Gastrocnemius medialis (tissue), 4 donors: ENCODE measurements around the gene GTF2I. TPM values are rescaled to one million over a fixed set of nuclear protein-coding genes. Genes with fewer than 3 reads are reported as not detected.
"Not testable (repeated sequence)": the region's sequence is repeated elsewhere in the genome, so short reads cannot be mapped to it uniquely, and the experiment has no call there.

ENCODE experiments used
- ATAC-seq, 2 donors: fragments of 150-250 bp; one replicate each; pipeline ENCODE4 v1.9.1; 2016
- DNase-seq, 2 donors: peaks; one replicate each; pipeline ENCODE4 v3.0.0-alpha.2; 2019
- H3K27ac ChIP-seq, 4 donors: fragments of 200-600 bp; sonication (generic); 1 replicate in 1 of 4; 2 replicates in 3 of 4; pipeline ENCODE4 v1.5.1; 2016 to 2018; ENCODE audit warnings: mild to moderate bottlenecking in 2 of 4, moderate library complexity in 1 of 4
- H3K27me3 ChIP-seq, 3 donors: fragments of 200-600 bp; sonication (generic) in 2 of 3; 1 replicate in 1 of 3; 2 replicates in 2 of 3; pipeline versions ENCODE4 v1.5.1 to v1.6.0; 2016 to 2019; ENCODE audit warnings: mild to moderate bottlenecking in 1 of 3, moderate library complexity in 1 of 3
- H3K36me3 ChIP-seq, 2 donors: fragments of 200-600 bp; sonication (generic) in 1 of 2; one replicate each; pipeline ENCODE4 v1.5.1; 2017 to 2018
- H3K4me1 ChIP-seq, 2 donors: fragments of 200-600 bp; sonication (generic) in 1 of 2; one replicate each; pipeline ENCODE4 v1.5.1; 2016 to 2017; ENCODE audit warnings: mild to moderate bottlenecking in 2 of 2
- H3K4me3 ChIP-seq, 4 donors: fragments of 200-600 bp; sonication (generic) in 3 of 4; 1 replicate in 1 of 4; 2 replicates in 3 of 4; pipeline ENCODE4 v1.5.1; 2016 to 2019; ENCODE audit warnings: mild to moderate bottlenecking in 2 of 4
- H3K9me3 ChIP-seq, 3 donors: fragments of 200-600 bp; sonication (generic) in 2 of 3; 1 replicate in 1 of 3; 2 replicates in 2 of 3; pipeline ENCODE4 v1.5.1; 2016 to 2019
- CTCF ChIP-seq, 5 experiments: fragments of 450-650 bp in 3 of 5; fragments of 200-600 bp in 2 of 5; sonication (generic) in 2 of 5; IDR thresholded peaks in 4 of 5; conservative IDR thresholded peaks in 1 of 5; 1 replicate in 4 of 5; 2 replicates in 1 of 5; pipeline ENCODE4 v1.5.1; 2016 to 2019; ENCODE audit warnings: antibody characterized with exemption in 5 of 5, mild to moderate bottlenecking in 3 of 5, moderate library complexity in 3 of 5
- POLR2A ChIP-seq, 2 donors: fragments of 450-650 bp; IDR thresholded peaks; one replicate each; pipeline ENCODE4 v1.6.1; 2017; ENCODE audit warnings: antibody characterized with exemption in 2 of 2, mild to moderate bottlenecking in 2 of 2, moderate library complexity in 2 of 2
- in situ Hi-C, 4 donors: fragments of 200-750 bp; cut with MboI; loops; one replicate each; pipeline versions ENCODE4 v1.15.0 to v1.8.0; 2017; ENCODE audit warnings: low sequenced_read_pairs in 4 of 4
- intact Hi-C: fragments of 100-400 bp; cut with DNase I; formaldehyde crosslinking; loops from one replicate; pipeline ENCODE4 v1.15.1; 2023; ENCODE audit warnings: low total_unique reads
- total RNA-seq, 4 donors: library from RNA; depleted of rRNA; stranded (reverse); fragments of >200 nt; gene quantifications; one replicate each; pipeline versions ENCODE4 v1.1.0 to v1.2.3, GENCODE V29; 2016

The GTF2I gene
- total RNA-seq, 4 donors from 2014 or later = 50.8 to 125 (median 104) TPM

- in situ Hi-C loops = loop anchor here in 1 of 4 donors (25.0 kb wide), 1 partner anchor 110 kb away; no protein-coding TSS in a partner anchor
- Histone ChIP-seq H3K27me3 (no peaks in the 10 kb centered on the region), H3K9me3 (no peaks in the 10 kb centered on the region), H3K27ac (no peak overlapping the region), H3K36me3 (peaks cover 0 to 48% of the 10 kb centered on the region in 2 donors), H3K4me1 (peaks cover 13% of the 10 kb centered on the region in 2 donors), H3K4me3 (no peak overlapping the region)
- DNase-seq = no peak
- TF ChIP-seq POLR2A (IDR thresholded peaks at IDR 0.05) (no peak), CTCF (IDR thresholded peaks at IDR 0.05 in 4 of 5, conservative IDR thresholded peaks at IDR 0.05 in 1 of 5) (no peak)
- intact Hi-C loops = loop anchor here (1.0 kb wide), 1 partner anchor 8 kb away; no protein-coding TSS in a partner anchor
- ATAC-seq = no peak
Measured at GRCh38 chr7:74722153-74722552, 64.6 kb downstream of the GTF2I start.

- Histone ChIP-seq H3K27ac (peak overlapping the region; percentile 23 to 56 (median 54)), H3K27me3 (no peaks in the 10 kb centered on the region), H3K4me1 (peaks cover 21 to 22% of the 10 kb centered on the region in 2 donors), H3K9me3 (no peaks in the 10 kb centered on the region), H3K36me3 (peaks cover 0 to 15% of the 10 kb centered on the region in 2 donors), H3K4me3 (no peak overlapping the region)
- ATAC-seq (no peak), DNase-seq (no peak)
- intact Hi-C loops = no loop called here
- TF ChIP-seq CTCF (IDR thresholded peaks at IDR 0.05 in 4 of 5, conservative IDR thresholded peaks at IDR 0.05 in 1 of 5) = no peak
- no peak for TF ChIP-seq POLR2A (IDR thresholded peaks at IDR 0.05)
- in situ Hi-C loops = no loop called here
Measured at GRCh38 chr7:74725840-74726239, 68.3 kb downstream of the GTF2I start.

GRCh38 chr7:74726309-74727101 is 69.0 kb downstream of the GTF2I start:
- no peaks in the 10 kb centered on the region for H3K9me3 ChIP-seq
- ATAC-seq (peak; percentile 24 to 81), DNase-seq (no peak)
- H3K4me1 ChIP-seq = peaks cover 21 to 22% of the 10 kb centered on the region in 2 donors
- TF ChIP-seq POLR2A (IDR thresholded peaks at IDR 0.05) (no peak), CTCF (IDR thresholded peaks at IDR 0.05 in 4 of 5, conservative IDR thresholded peaks at IDR 0.05 in 1 of 5) (no peak)
- intact Hi-C loops = no loop called here
- H3K4me3 ChIP-seq = no peak overlapping the region
- in situ Hi-C loops = no loop called here
- no peaks in the 10 kb centered on the region for H3K27me3 ChIP-seq
- peak overlapping the region; percentile 23 to 56 (median 54) for H3K27ac ChIP-seq
- peaks cover 0 to 8% of the 10 kb centered on the region in 2 donors for H3K36me3 ChIP-seq

GRCh38 chr7:74728686-74729085 is 71.2 kb downstream of the GTF2I start:
- DNase-seq, in situ Hi-C loops, intact Hi-C loops, H3K27ac ChIP-seq, H3K27me3 ChIP-seq, ATAC-seq, H3K9me3 ChIP-seq, H3K4me3 ChIP-seq, H3K36me3 ChIP-seq: not testable (repeated sequence)
- H3K4me1 ChIP-seq = peaks cover 21 to 22% of the 10 kb centered on the region in 2 donors

GRCh38 chr7:74730186-74730585 is 72.7 kb downstream of the GTF2I start:
- ATAC-seq, H3K4me3 ChIP-seq, H3K36me3 ChIP-seq, H3K27ac ChIP-seq, H3K9me3 ChIP-seq, H3K27me3 ChIP-seq, in situ Hi-C loops, intact Hi-C loops, DNase-seq: not testable (repeated sequence)
- peaks cover 21 to 22% of the 10 kb centered on the region in 2 donors for H3K4me1 ChIP-seq

- H3K4me3 ChIP-seq, H3K36me3 ChIP-seq, intact Hi-C loops, H3K27me3 ChIP-seq, DNase-seq, H3K4me1 ChIP-seq, H3K27ac ChIP-seq, H3K9me3 ChIP-seq, in situ Hi-C loops: not testable (repeated sequence)
- peak; percentile 33 to 40 for ATAC-seq
Measured at GRCh38 chr7:74739974-74740703, 82.6 kb downstream of the GTF2I start.

GRCh38 chr7:74743936-74744557 is 86.5 kb downstream of the GTF2I start:
- intact Hi-C loops, in situ Hi-C loops, H3K4me1 ChIP-seq, H3K36me3 ChIP-seq, H3K9me3 ChIP-seq, H3K27ac ChIP-seq, H3K27me3 ChIP-seq, DNase-seq, H3K4me3 ChIP-seq: not testable (repeated sequence)
- ATAC-seq = peak; percentile 78 to 81

GRCh38 chr7:74753921-74754482 is 96.5 kb downstream of the GTF2I start:
- H3K4me3 ChIP-seq, intact Hi-C loops, H3K27me3 ChIP-seq, H3K9me3 ChIP-seq, DNase-seq, in situ Hi-C loops, H3K36me3 ChIP-seq, H3K4me1 ChIP-seq: not testable (repeated sequence)
- H3K27ac ChIP-seq = peak overlapping the region in 2 of 4 donors; percentile 56 to 58
- peak; percentile 97 for ATAC-seq
